ENCODE data around the gene ERICH6B.
A peak's percentile ranks its signal among the peaks of the same experiment; 100 is the strongest.

The ERICH6B gene

GRCh38 chr13:45511310-45512097 is 104.0 kb downstream of the ERICH6B start:
- peak; percentile 37 for DNase-seq (ENCODE audit: extremely low read depth, low read depth)
- TF ChIP-seq CTCF (IDR thresholded peaks at IDR 0.05; ENCODE audit: low read depth, low read length), result peak; percentile 72

GRCh38 chr13:45510672-45511071 is 104.9 kb downstream of the ERICH6B start:
- no peak for DNase-seq (ENCODE audit: extremely low read depth, low read depth)
- no peak for TF ChIP-seq CTCF (IDR thresholded peaks at IDR 0.05; ENCODE audit: low read depth, low read length)

GRCh38 chr13:45508776-45509175 is 106.8 kb downstream of the ERICH6B start:
- no peak for TF ChIP-seq CTCF (IDR thresholded peaks at IDR 0.05; ENCODE audit: low read depth, low read length)
- DNase-seq (ENCODE audit: extremely low read depth, low read depth), result no peak

- no peak for DNase-seq (ENCODE audit: extremely low read depth, low read depth)
- no peak for TF ChIP-seq CTCF (IDR thresholded peaks at IDR 0.05; ENCODE audit: low read depth, low read length)
These were observed 108.7 kb downstream of the ERICH6B start for GRCh38 chr13:45506811-45507210.

- TF ChIP-seq CTCF (IDR thresholded peaks at IDR 0.05; ENCODE audit: low read depth, low read length), result no peak
- DNase-seq (ENCODE audit: extremely low read depth, low read depth), result no peak
These were observed 111.9 kb downstream of the ERICH6B start for GRCh38 chr13:45503658-45504057.

- DNase-seq (ENCODE audit: extremely low read depth, low read depth), result no peak
- TF ChIP-seq CTCF (IDR thresholded peaks at IDR 0.05; ENCODE audit: low read depth, low read length), result no peak
These were observed 114.4 kb downstream of the ERICH6B start for GRCh38 chr13:45501175-45501526.

- DNase-seq (ENCODE audit: extremely low read depth, low read depth), result peak; percentile 52
- TF ChIP-seq CTCF (IDR thresholded peaks at IDR 0.05; ENCODE audit: low read depth, low read length), result no peak
These were observed 114.9 kb downstream of the ERICH6B start for GRCh38 chr13:45500492-45501174.
